HG03280 (cell line): ENCODE measurements around the gene PPP1R3C.

ENCODE experiments used
- ATAC-seq: cut with Tn5 transposase; IDR thresholded peaks from one replicate; pipeline ENCODE4 v1.9.1; 2021; ENCODE audit warnings: mild to moderate bottlenecking, moderate library complexity; ENCODE audit not compliant: unreplicated experiment

PPP1R3C gene

DNA sequence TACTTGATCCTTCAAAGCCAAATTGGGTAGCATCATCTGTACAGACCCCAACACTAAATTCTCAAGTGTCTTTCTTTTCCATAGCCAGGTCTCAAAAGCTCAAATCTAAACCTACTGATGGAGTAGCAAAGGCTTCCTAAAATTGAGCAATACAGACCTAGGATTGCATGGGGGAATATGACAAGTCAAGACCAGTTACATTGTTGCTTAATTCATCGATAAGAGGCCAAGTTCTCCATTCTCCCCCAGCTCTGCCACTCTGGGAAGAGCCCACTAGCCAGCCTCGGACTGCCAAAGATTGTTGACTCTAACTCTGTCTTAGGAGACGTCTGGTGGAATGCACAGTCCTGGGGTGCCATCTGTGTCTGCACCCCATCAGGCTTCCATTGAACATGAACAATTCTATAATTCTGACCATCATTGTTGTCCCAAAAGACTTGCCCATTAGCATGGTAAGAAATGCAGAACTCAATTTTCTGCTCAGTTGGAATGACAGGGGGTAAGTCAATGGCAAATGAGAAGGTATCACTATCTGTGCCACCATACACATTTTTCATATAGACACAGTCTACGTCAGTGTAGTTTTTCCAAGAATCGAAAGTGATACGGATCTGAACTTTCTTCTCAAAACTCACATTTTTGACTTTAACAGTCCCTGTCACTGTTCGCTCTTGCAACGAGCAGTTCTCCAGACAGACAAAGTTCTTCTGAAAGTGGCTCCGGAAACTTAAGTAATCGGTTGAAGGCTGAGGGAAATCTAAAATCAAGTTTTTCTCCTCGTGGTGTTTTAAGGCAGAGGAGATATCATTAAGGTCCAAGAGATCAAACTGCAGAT lies 2.9 kb downstream of the PPP1R3C start:
- ATAC-seq: no peak

- ATAC-seq: no peak
Observed at GRCh38 chr10:91628383-91628782, 4.5 kb downstream of the PPP1R3C start.

- no peak for ATAC-seq
Observed at GRCh38 chr10:91627344-91628102, 5.3 kb downstream of the PPP1R3C start.

- ATAC-seq: no peak
Observed at GRCh38 chr10:91626936-91627335, 5.9 kb downstream of the PPP1R3C start.

DNA sequence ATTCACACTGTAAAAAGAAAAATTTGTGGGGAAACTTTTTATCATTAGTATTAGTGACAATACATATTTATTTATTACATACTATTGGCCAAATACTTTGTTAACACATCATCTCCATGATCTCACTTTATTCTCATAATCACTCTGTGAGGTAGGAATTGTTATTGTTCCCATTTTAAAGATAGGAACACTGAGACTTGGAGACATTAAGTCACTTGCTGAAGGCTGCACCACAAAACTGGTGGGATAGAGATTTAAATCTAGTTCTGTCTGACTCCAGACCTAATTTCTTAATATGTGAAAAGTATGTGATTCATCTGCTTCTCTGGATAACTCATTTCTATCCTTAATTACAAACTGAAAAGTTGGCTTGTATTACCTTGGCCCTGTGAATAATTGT lies 8.2 kb downstream of the PPP1R3C start:
- no peak for ATAC-seq

DNA sequence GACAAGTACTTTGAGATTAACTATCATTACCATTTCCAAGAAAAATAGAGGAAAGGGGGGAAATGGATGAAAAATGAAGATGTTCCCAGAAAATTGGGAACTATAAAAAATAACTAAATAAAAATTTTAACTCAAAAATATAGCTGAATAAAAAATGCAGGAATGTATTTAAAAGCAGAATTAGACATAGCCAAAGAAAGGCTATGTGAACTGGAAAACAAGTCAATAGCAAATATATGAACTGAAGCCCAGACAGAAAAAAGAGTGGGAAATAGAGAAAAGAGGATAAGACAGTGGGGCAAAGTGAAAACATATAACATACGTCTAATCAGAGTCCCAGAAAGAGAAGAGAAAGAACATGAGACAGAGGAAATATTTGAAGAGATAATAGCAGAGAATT lies 10.3 kb downstream of the PPP1R3C start:
- ATAC-seq: no peak

- ATAC-seq: no peak
Observed at GRCh38 chr10:91621483-91622113, 11.3 kb downstream of the PPP1R3C start.

DNA sequence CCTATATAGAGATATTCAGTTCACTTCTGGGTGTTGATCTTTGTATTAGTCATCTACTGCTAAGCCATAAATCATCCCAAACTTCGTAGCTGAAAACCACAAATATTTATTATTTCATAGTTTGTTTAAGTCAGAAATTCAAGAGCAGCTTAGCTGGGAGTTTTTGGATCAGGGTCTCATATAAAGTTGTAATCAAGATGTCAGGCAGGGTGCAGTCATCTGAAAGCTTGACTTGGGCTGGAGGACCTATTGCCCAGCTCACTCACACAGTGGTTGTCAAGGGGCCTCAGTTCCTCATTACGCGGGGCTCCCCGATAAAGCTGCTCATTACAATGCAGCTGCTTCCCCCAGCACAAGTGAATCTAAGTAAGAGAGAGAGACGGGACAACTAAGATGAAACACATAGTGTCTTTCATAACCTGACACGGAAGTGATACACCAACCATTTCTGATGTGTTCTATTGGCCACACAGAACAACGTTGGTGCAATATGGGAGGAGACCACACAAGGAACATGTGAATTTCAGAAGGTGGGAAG lies 15.7 kb downstream of the PPP1R3C start:
- no peak for ATAC-seq

DNA sequence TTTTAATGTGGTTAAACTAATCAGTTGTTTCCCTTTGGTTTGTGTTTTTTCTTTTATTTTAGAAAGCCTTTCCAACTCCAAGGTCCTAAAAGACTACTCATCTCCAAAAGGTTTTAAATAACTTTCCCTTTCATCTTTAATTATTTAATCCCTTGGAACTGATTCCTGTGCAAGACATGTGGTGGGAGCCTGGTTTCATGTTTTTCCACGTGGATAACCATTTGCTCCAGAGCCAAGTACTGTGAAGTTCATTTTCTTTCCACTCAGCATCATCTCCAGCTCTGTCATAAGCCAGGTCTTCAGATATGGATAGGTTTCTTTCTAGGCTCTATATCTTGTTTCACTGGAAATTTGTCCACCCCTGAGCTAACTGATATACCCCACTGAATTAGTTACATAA lies 16.7 kb downstream of the PPP1R3C start:
- ATAC-seq: no peak

- ATAC-seq: no peak
Observed at GRCh38 chr10:91614225-91614624, 18.6 kb downstream of the PPP1R3C start.

- ATAC-seq: no peak
Observed at GRCh38 chr10:91613411-91614187, 19.3 kb downstream of the PPP1R3C start.

DNA sequence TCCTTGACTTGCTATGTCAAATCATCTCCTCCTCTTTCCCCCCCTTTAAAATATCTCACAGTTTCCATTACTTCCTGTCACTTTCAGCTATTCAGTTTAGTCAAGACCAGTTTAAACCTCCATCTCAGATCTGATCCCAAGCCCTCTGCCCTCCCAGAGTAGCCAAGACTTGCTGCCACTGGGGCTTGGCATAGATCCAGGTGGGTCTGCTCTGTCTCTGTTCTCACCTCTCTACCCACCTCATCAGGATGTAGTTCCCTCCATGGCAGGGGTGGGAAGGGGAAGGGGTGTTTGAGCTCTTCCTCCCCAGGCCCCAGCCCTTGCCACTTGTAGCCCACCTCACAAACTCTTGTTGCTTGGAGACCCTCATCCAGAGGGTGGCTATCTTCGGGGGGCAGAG lies 22.0 kb downstream of the PPP1R3C start:
- no peak for ATAC-seq

GRCh38 chr10:91610444-91610843 lies 22.4 kb downstream of the PPP1R3C start:
- no peak for ATAC-seq

GRCh38 chr10:91607646-91608403 lies 25.0 kb downstream of the PPP1R3C start:
- no peak for ATAC-seq

DNA sequence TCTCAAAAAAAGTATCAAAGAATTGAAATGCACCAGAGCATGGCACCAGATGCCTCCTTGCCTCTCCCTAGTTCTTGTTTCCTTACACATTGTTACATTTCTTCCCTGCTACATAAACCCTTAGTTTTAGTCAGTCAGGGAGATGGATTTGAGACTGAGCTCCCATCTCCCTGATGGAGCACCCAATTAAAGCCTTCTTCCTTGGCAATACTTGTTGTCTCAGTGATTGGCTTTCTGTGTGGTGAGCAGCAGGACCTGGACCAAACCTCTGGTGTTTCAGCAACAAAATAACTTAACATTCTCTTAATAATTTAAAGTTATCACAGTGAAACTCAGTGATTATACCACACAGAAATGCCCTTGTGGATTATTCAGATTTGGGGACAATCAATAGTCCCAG lies 26.9 kb downstream of the PPP1R3C start:
- ATAC-seq: no peak

- no peak for ATAC-seq
Observed at GRCh38 chr10:91604553-91605534, 28.0 kb downstream of the PPP1R3C start.

DNA sequence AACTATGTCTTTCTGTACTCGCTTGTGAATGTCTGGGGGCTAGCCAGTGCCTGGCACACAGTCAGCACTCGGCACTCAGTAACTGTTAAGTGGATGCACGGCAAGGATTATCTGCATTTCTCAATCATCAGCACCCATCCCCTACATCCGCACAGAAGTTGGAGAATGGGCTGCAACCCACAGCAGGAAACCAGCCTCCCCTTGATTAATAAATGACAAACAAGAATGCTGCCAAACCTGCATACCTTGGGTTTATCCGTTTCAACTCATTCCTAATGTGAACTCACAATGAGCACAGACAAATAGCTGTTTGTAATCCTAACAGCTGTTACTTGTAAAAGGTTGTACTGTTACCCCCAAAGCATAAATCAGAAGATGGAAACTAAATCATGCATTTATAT lies 28.9 kb downstream of the PPP1R3C start:
- ATAC-seq: no peak

GRCh38 chr10:91602868-91603568 lies 29.9 kb downstream of the PPP1R3C start:
- no peak for ATAC-seq
